B cell (primary cell): ENCODE measurements around the gene CAPS2. TPM values are rescaled to one million over a fixed set of nuclear protein-coding genes. Genes with fewer than 3 reads are reported as not detected.
"Not testable (repeated sequence)": the region's sequence is repeated elsewhere in the genome, so short reads cannot be mapped to it uniquely, and the experiment has no call there.

Source experiments
- ATAC-seq: fragments of 200-7000 bp; cut with Tn5 transposase; one replicate; pipeline ENCODE4 v1.10.0; 2021; ENCODE audit warnings: low read depth, mild to moderate bottlenecking, moderate number of reproducible peaks, moderate library complexity
- CTCF ChIA-PET: fragments of 350-600 bp; sonication (Branson Sonifier 250); formaldehyde crosslinking; loops from one replicate; lab custom pipeline; 2021; ENCODE audit warnings: antibody characterized with exemption, inconsistent platforms; lab: Charles Lee
- POLR2A ChIA-PET: fragments of 350-600 bp; sonication (Branson Sonifier 250); formaldehyde crosslinking; loops from one replicate; lab custom pipeline; 2021; ENCODE audit warnings: antibody characterized with exemption; lab: Charles Lee
- DNase-seq: peaks from one replicate; pipeline ENCODE4 v3.0.0; 2013
- H2AFZ ChIP-seq: 2 replicates; pipeline ENCODE4 v1.6.1; 2012; ENCODE audit warnings: mild to moderate bottlenecking, low read depth, low read length; ENCODE audit not compliant: insufficient read depth, poor library complexity, severe bottlenecking
- H3K27ac ChIP-seq, 2 donors: 1 replicate in 1 of 2; 2 replicates in 1 of 2; pipeline ENCODE4 v1.5.1; 2012 to 2013; ENCODE audit warnings: low read length in 2 of 2, mild to moderate bottlenecking in 2 of 2, moderate library complexity in 1 of 2
- H3K27me3 ChIP-seq, 4 experiments: fragments of 200-600 bp in 1 of 4; sonication (generic) in 1 of 4; replicated peaks in 1 of 4; 1 replicate in 2 of 4; 2 replicates in 2 of 4; pipeline versions ENCODE4 v1.6.1 to v1.7.0; 2013 to 2016; ENCODE audit warnings: low read length in 3 of 4, mild to moderate bottlenecking in 2 of 4, mixed read lengths in 1 of 4, moderate library complexity in 1 of 4; ENCODE audit not compliant: insufficient read depth in 4 of 4, control insufficient read depth in 3 of 4; ENCODE audit errors: control extremely low read depth in 1 of 4
- H3K36me3 ChIP-seq, 2 experiments: replicated peaks in 1 of 2; 1 replicate in 1 of 2; 2 replicates in 1 of 2; pipeline versions ENCODE4 v1.6.1 to v1.7.1; 2013; ENCODE audit warnings: low read length in 1 of 2; ENCODE audit not compliant: insufficient read depth in 2 of 2, control insufficient read depth in 1 of 2; ENCODE audit errors: control extremely low read depth in 1 of 2, extremely low read depth in 1 of 2
- H3K4me1 ChIP-seq, 2 donors: fragments of 200-600 bp in 1 of 2; sonication (generic) in 1 of 2; 1 replicate in 1 of 2; 2 replicates in 1 of 2; pipeline versions ENCODE4 v1.5.1 to v1.6.1; 2013 to 2017; ENCODE audit warnings: low read length in 2 of 2; ENCODE audit not compliant: control insufficient read depth in 2 of 2, insufficient read depth in 2 of 2
- H3K4me2 ChIP-seq: replicated peaks from 2 replicates; pipeline ENCODE3; 2012; ENCODE audit warnings: mild to moderate bottlenecking, low read depth, low read length; ENCODE audit not compliant: poor library complexity, severe bottlenecking
- H3K4me3 ChIP-seq, 5 experiments: fragments of 200-600 bp in 1 of 5; sonication (generic) in 1 of 5; 1 replicate in 3 of 5; 2 replicates in 2 of 5; pipeline versions ENCODE4 v1.5.1 to v1.7.0; 2011 to 2016; ENCODE audit warnings: low read length in 4 of 5, mild to moderate bottlenecking in 4 of 5, low read depth in 2 of 5, control low read depth in 1 of 5, moderate library complexity in 1 of 5; ENCODE audit not compliant: insufficient read depth in 1 of 5; ENCODE audit errors: control extremely low read depth in 1 of 5, extremely low read depth in 1 of 5
- H3K79me2 ChIP-seq: fragments of 200-600 bp; sonication (generic); one replicate; pipeline ENCODE4 v1.6.0; 2016; ENCODE audit warnings: low read length; ENCODE audit not compliant: control insufficient read depth, insufficient read depth
- H3K9ac ChIP-seq: fragments of 200-600 bp; sonication (generic); 2 replicates; pipeline ENCODE4 v1.6.1; 2017; ENCODE audit warnings: mild to moderate bottlenecking, low read length, moderate library complexity
- H3K9me3 ChIP-seq, 3 donors: one replicate each; pipeline versions ENCODE4 v1.6.1 to v1.7.1; 2013; ENCODE audit warnings: low read length in 2 of 3; ENCODE audit not compliant: control insufficient read depth in 2 of 3, insufficient read depth in 1 of 3; ENCODE audit errors: control extremely low read depth in 1 of 3
- H4K20me1 ChIP-seq: 2 replicates; pipeline ENCODE4 v1.6.0; 2012; ENCODE audit warnings: mild to moderate bottlenecking, low read length; ENCODE audit not compliant: insufficient read depth, control insufficient read depth, poor library complexity, severe bottlenecking
- H3K27ac Mint-ChIP-seq: one replicate; pipeline ENCODE4 v1.8.0; 2021; ENCODE audit warnings: mixed read lengths
- H3K27me3 Mint-ChIP-seq: one replicate; pipeline ENCODE4 v1.8.0; 2021; ENCODE audit warnings: mixed read lengths
- H3K4me1 Mint-ChIP-seq: one replicate; pipeline ENCODE4 v1.8.0; 2021; ENCODE audit warnings: mixed read lengths
- H3K4me3 Mint-ChIP-seq: one replicate; pipeline ENCODE4 v1.8.0; 2021; ENCODE audit warnings: mixed read lengths
- H3K9me3 Mint-ChIP-seq: one replicate; pipeline ENCODE4 v1.8.0; 2022; ENCODE audit warnings: mixed read lengths; ENCODE audit not compliant: insufficient read depth
- EZH2 ChIP-seq: IDR thresholded peaks from 2 replicates; pipeline ENCODE4 v1.6.1; 2012; ENCODE audit warnings: borderline replicate concordance, low read depth, mild to moderate bottlenecking, moderate library complexity, low read length; ENCODE audit not compliant: insufficient read depth, poor library complexity, severe bottlenecking
- WGBS: methylation state at CpG from one replicate; pipeline ENCODE4 v1.1.5; 2013; ENCODE audit warnings: missing lambda C conversion rate; ENCODE audit not compliant: insufficient coverage; 5-methylcytosine and 5-hydroxymethylcytosine counted together
- intact Hi-C: fragments of 100-400 bp; cut with micrococcal nuclease; formaldehyde crosslinking; loops from one replicate; pipeline ENCODE4 v1.10.0; 2022
- polyA plus RNA-seq: library from polyadenylated mRNA; depleted of rRNA; stranded (reverse); fragments of >200 nt; gene quantifications from 2 replicates; pipeline ENCODE4 v1.2.3, GENCODE V29; 2012
- total RNA-seq, 2 donors: library from RNA; stranded (reverse); fragments of 120-200 nt in 1 of 2; gene quantifications; 1 replicate in 1 of 2; 2 replicates in 1 of 2; pipeline versions ENCODE4 v1.2.3 to v1.2.4, GENCODE V29; 2013 to 2022
- TF ChIP-seq, protein P1 (sequence below): fragments of 200-600 bp; IDR thresholded peaks from one replicate; pipeline ENCODE4 v1.8.0; 2022; ENCODE audit warnings: antibody characterized with exemption, mild to moderate bottlenecking

Gene CAPS2
- total and polyA plus RNA-seq, 2 donors (not counting 1 experiment from before 2014, with no cell fraction given): 2.3 to 8.4 TPM

DNA sequence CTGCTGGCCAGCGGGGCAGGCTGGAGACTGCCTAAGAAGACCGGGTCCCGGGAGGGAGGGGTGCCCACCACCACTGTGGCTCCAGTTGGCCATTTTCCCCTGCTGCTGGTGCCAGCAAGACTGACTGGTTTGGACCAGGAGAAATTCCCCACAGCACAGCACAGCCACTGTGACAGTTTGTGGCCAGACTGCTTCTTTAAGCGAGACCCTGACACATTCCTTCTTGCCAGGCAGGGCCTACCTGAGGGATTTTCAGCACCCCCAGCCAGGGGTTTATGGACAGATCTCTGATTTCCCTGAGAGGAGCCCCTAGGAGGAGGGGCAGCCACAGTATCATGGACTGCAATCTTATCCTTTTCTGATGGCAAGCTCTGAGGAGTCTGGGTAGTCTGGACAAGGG, 19.8 kb upstream of the CAPS2 start:
- Mint-ChIP-seq H3K9me3 (no peaks in the 10 kb centered on the region), H3K4me3 (no peak overlapping the region), H3K27me3 (peaks cover 15% of the 10 kb centered on the region), H3K27ac (no peak overlapping the region), H3K4me1 (no peaks in the 10 kb centered on the region)
- Histone ChIP-seq H3K36me3 (no peaks in the 10 kb centered on the region), H3K27me3 (no peaks in the 10 kb centered on the region), H2AFZ (no peak overlapping the region), H3K9ac (no peak overlapping the region), H4K20me1 (no peaks in the 10 kb centered on the region), H3K4me1 (no peaks in the 10 kb centered on the region), H3K9me3 (peaks cover 0 to 3% (median 0%) of the 10 kb centered on the region in 3 donors), H3K4me3 (no peak overlapping the region), H3K4me2 (no peak overlapping the region), H3K79me2 (no peaks in the 10 kb centered on the region), H3K27ac (no peak overlapping the region)
- WGBS: 95% methylated on average over 4 of the region's 4 CpGs
- TF ChIP-seq EZH2: no peak
- TF ChIP-seq, protein P1, sequence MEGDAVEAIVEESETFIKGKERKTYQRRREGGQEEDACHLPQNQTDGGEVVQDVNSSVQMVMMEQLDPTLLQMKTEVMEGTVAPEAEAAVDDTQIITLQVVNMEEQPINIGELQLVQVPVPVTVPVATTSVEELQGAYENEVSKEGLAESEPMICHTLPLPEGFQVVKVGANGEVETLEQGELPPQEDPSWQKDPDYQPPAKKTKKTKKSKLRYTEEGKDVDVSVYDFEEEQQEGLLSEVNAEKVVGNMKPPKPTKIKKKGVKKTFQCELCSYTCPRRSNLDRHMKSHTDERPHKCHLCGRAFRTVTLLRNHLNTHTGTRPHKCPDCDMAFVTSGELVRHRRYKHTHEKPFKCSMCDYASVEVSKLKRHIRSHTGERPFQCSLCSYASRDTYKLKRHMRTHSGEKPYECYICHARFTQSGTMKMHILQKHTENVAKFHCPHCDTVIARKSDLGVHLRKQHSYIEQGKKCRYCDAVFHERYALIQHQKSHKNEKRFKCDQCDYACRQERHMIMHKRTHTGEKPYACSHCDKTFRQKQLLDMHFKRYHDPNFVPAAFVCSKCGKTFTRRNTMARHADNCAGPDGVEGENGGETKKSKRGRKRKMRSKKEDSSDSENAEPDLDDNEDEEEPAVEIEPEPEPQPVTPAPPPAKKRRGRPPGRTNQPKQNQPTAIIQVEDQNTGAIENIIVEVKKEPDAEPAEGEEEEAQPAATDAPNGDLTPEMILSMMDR: no peak
- ChIA-PET POLR2A (no interaction called here), CTCF (no interaction called here)
- DNase-seq (no peak), ATAC-seq (no peak)
- intact Hi-C loops: no loop called here

DNA sequence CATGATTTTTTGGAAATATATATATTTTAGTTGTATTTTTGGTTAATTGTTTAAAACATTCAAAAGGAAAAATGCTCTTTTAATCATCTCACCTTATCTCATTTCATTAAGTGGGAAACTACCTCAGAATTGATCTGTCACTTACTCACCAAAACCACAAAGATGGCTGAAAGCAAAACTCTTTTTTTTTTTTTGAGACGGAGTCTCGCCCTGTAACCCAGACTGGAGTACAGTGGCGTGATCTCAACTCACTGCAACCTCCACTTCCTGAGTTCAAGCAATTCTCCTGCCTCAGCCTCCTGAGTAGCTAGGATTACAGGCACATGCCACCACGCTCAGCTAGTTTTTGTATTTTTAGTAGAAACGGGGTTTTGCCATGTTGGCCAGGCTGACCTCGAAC, 16.1 kb upstream of the CAPS2 start:
- H3K4me3 ChIP-seq, H4K20me1 ChIP-seq, POLR2A ChIA-PET, CTCF ChIA-PET, H3K36me3 ChIP-seq, H3K27me3 ChIP-seq, H3K4me2 ChIP-seq, intact Hi-C loops, H3K4me1 Mint-ChIP-seq, H3K9me3 ChIP-seq, H3K4me1 ChIP-seq, H3K9me3 Mint-ChIP-seq, ATAC-seq, H3K27ac ChIP-seq, H3K9ac ChIP-seq, H2AFZ ChIP-seq, DNase-seq, H3K27ac Mint-ChIP-seq, H3K4me3 Mint-ChIP-seq, H3K79me2 ChIP-seq: not testable (repeated sequence)
- peaks cover 14% of the 10 kb centered on the region for H3K27me3 Mint-ChIP-seq
- no CpG with 5 or more reads among the region's 6 CpGs for WGBS
